Stomach (tissue), 4 donors: ENCODE measurements around the gene ADD2.

Experiments used
- EP300 ChIP-seq: sonication (generic); formaldehyde crosslinking; IDR thresholded peaks from one replicate; pipeline ENCODE4 v1.6.1; 2017; ENCODE audit warnings: antibody characterized with exemption
- POLR2A ChIP-seq, 4 donors: fragments of 450-650 bp; IDR thresholded peaks; one replicate each; pipeline ENCODE4 v1.6.1; 2016; ENCODE audit warnings: antibody characterized with exemption in 4 of 4, control low read depth in 2 of 4, mild to moderate bottlenecking in 1 of 4, moderate library complexity in 1 of 4
- POLR2AphosphoS5 ChIP-seq, 3 donors: sonication (generic); formaldehyde crosslinking; IDR thresholded peaks; one replicate each; pipeline ENCODE4 v1.6.1; 2016; ENCODE audit warnings: antibody characterized with exemption in 3 of 3

DNA sequence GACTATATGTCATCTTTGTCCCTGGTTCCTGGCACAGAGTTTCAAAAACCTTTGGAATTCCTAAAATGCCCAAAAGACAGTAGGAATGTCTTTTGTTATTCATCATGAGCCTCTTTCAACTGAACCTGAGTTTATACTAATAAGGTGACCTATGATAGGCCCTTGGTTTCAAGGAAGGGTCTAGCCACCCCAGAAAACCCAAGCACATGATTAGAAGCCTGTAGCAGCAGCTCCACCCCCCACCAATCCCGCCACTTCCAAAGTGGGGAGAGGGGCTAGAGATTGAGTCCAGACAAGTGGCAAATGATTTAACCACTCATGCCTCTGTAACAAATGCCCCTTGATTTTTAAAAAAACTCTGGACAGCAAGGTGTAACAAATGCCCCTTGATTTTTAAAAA, 56.8 kb downstream of the ADD2 start:
- TF ChIP-seq POLR2A (IDR thresholded peaks at IDR 0.05) (no peak), POLR2AphosphoS5 (IDR thresholded peaks at IDR 0.05) (no peak), EP300 (no peak)
